ENCODE data around the gene TXLNG. TPM values are rescaled to one million over a fixed set of nuclear protein-coding genes. Genes with fewer than 3 reads are reported as not detected.

The TXLNG gene
- total and polyA plus RNA-seq, 2 of the 4 experiments (the other 2 are of a cell fraction): 7.0 to 9.7 TPM

DNA sequence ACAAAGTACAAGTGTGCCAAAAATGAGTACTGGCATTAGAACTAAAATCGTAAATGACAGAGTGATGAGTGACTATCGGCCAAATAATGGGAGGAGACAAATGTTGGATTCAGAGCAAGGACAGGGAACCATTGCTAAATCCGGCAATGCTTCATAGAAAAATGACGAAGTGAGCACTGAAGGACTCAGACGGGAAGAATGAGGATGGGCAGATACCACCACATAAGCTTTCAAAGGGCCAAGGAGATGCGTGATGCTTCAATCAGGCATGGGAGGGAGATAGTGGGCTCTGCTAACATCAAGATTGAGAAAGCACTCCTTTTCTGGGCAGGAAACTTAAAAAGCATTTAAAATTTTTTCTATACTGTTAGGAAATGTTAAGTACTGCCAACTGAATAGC, 62.3 kb downstream of the TXLNG start:
- no TSS peak for BruUV-seq (replicated peaks)
- H2AK9ac ChIP-seq (replicated peaks; ENCODE audit: low read depth, low read length, poor library complexity): no peak overlapping the region
- H2BK5ac ChIP-seq (ENCODE audit: low read depth, low read length, poor library complexity, severe bottlenecking): no peak overlapping the region
- no peak overlapping the region for H2AK5ac ChIP-seq (ENCODE audit: low read depth, low read length)
- no peak overlapping the region for H3K18ac ChIP-seq (ENCODE audit: low read depth, low read length)
- H3K23ac ChIP-seq (ENCODE audit: low read depth, low read length): no peak overlapping the region
- no peak for TF ChIP-seq CHD1 (IDR thresholded peaks at IDR 0.05; ENCODE audit: low read depth, low read length)
- no peak for TF ChIP-seq RCOR1 (IDR thresholded peaks at IDR 0.05; ENCODE audit: insufficient replicate concordance, low read length)
- TF ChIP-seq, protein P1, sequence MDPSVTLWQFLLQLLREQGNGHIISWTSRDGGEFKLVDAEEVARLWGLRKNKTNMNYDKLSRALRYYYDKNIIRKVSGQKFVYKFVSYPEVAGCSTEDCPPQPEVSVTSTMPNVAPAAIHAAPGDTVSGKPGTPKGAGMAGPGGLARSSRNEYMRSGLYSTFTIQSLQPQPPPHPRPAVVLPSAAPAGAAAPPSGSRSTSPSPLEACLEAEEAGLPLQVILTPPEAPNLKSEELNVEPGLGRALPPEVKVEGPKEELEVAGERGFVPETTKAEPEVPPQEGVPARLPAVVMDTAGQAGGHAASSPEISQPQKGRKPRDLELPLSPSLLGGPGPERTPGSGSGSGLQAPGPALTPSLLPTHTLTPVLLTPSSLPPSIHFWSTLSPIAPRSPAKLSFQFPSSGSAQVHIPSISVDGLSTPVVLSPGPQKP (IDR thresholded peaks at IDR 0.05; ENCODE audit: borderline replicate concordance, low read depth, low read length): no peak
- TF ChIP-seq, protein P2, sequence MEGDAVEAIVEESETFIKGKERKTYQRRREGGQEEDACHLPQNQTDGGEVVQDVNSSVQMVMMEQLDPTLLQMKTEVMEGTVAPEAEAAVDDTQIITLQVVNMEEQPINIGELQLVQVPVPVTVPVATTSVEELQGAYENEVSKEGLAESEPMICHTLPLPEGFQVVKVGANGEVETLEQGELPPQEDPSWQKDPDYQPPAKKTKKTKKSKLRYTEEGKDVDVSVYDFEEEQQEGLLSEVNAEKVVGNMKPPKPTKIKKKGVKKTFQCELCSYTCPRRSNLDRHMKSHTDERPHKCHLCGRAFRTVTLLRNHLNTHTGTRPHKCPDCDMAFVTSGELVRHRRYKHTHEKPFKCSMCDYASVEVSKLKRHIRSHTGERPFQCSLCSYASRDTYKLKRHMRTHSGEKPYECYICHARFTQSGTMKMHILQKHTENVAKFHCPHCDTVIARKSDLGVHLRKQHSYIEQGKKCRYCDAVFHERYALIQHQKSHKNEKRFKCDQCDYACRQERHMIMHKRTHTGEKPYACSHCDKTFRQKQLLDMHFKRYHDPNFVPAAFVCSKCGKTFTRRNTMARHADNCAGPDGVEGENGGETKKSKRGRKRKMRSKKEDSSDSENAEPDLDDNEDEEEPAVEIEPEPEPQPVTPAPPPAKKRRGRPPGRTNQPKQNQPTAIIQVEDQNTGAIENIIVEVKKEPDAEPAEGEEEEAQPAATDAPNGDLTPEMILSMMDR (conservative IDR thresholded peaks at IDR 0.05; ENCODE audit: low read depth, low read length): no peak
- no peak for TF ChIP-seq CEBPB (IDR thresholded peaks at IDR 0.05; ENCODE audit: low read depth, low read length)
- TF ChIP-seq, protein P3, sequence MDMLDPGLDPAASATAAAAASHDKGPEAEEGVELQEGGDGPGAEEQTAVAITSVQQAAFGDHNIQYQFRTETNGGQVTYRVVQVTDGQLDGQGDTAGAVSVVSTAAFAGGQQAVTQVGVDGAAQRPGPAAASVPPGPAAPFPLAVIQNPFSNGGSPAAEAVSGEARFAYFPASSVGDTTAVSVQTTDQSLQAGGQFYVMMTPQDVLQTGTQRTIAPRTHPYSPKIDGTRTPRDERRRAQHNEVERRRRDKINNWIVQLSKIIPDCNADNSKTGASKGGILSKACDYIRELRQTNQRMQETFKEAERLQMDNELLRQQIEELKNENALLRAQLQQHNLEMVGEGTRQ (IDR thresholded peaks at IDR 0.05; ENCODE audit: low read depth, low read length): no peak
- TF ChIP-seq MAFK (IDR thresholded peaks at IDR 0.05; ENCODE audit: low read depth, low read length): no peak
- no peak for TF ChIP-seq NFE2L2 (IDR thresholded peaks at IDR 0.05; ENCODE audit: low read depth, low read length)
- no peak for TF ChIP-seq SMC3 (IDR thresholded peaks at IDR 0.05; ENCODE audit: low read depth, low read length)
- TF ChIP-seq FOS (IDR thresholded peaks at IDR 0.05; ENCODE audit: low read depth, low read length): no peak
- no peak for TF ChIP-seq RAD21 (IDR thresholded peaks at IDR 0.05; ENCODE audit: low read length)
- no peak for TF ChIP-seq BHLHE40 (IDR thresholded peaks at IDR 0.05; ENCODE audit: low read depth, low read length)
- no peak for TF ChIP-seq POLR2A (IDR thresholded peaks at IDR 0.05; ENCODE audit: low read depth, low read length)
- TF ChIP-seq MXI1 (IDR thresholded peaks at IDR 0.05; ENCODE audit: borderline replicate concordance, low read depth, low read length): no peak
- TF ChIP-seq RFX5 (IDR thresholded peaks at IDR 0.05; ENCODE audit: low read depth, low read length): no peak
- no peak for TF ChIP-seq MAZ (IDR thresholded peaks at IDR 0.05; ENCODE audit: borderline replicate concordance, low read depth, low read length)
- no peak overlapping the region for H2BK120ac ChIP-seq (ENCODE audit: low read depth, low read length)
- no peak overlapping the region for H4K91ac ChIP-seq (ENCODE audit: insufficient read depth, low read depth, low read length)
- no peak overlapping the region for H3K14ac ChIP-seq (replicated peaks; ENCODE audit: low read depth, low read length)
- no peaks in the 10 kb centered on the region for H3K9me1 ChIP-seq (ENCODE audit: insufficient read depth, low read length)
- H2AFZ ChIP-seq (replicated peaks; ENCODE audit: low read length, poor library complexity): no peak overlapping the region
- dilution Hi-C loops (cut with HindIII; ENCODE audit: low sequenced_read_pairs, unreplicated experiment) (no loop called here), in situ Hi-C loops (cut with MboI; ENCODE audit: low sequenced_read_pairs) (loop anchor here (25.0 kb wide), 1 partner anchor 839 kb away; no protein-coding TSS in a partner anchor), intact Hi-C loops (cut with micrococcal nuclease) (no loop called here)
- no peaks in the 10 kb centered on the region for H3K9me3 ChIP-seq (ENCODE audit: control insufficient read depth, insufficient read depth, low read length)
- no peak overlapping the region for H4K5ac ChIP-seq (ENCODE audit: low read depth, low read length)
- H2BK20ac ChIP-seq (ENCODE audit: low read depth, low read length): no peak overlapping the region
- H4K8ac ChIP-seq (ENCODE audit: low read depth in 2 of 2, low read length in 2 of 2): no peak overlapping the region
- no peak overlapping the region for H3K4me2 ChIP-seq (ENCODE audit: low read depth, low read length)
- WGBS, 2 experiments (ENCODE audit: extremely low coverage in 2 of 2, insufficient read length in 1 of 2): 59% methylated on average over 3 of the region's 6 CpGs; no CpG with 5 or more reads in 1 of the 2 experiments
- H4K20me1 ChIP-seq (ENCODE audit: insufficient read depth, low read length): no peaks in the 10 kb centered on the region
- no peak overlapping the region for H3K27ac ChIP-seq (ENCODE audit: insufficient read depth, low read length)
- ChIA-PET CTCF (no interaction called here), POLR2A (ENCODE audit: unreplicated experiment) (no interaction called here)
- H3K36me3 ChIP-seq (ENCODE audit: control insufficient read depth, insufficient read depth, low read length): peaks cover 19% of the 10 kb centered on the region
- peaks cover 2 to 6% of the 10 kb centered on the region in 2 experiments; a peak in 2 of 4 replicates for H3K79me1 ChIP-seq (ENCODE audit: low read depth in 1 of 2, low read length in 2 of 2)
- H3K4ac ChIP-seq (ENCODE audit: low read depth, low read length): no peak overlapping the region
- ATAC-seq (ENCODE audit: low read depth) (no peak), DNase-seq (no peak)
- no peak overlapping the region for H3K4me3 ChIP-seq (ENCODE audit: insufficient read depth, low read depth, low read length)
- H3K56ac ChIP-seq (ENCODE audit: extremely low read depth, insufficient read depth, low read length): no peak overlapping the region
- H3K27me3 ChIP-seq (ENCODE audit: control insufficient read depth, insufficient read depth, low read length): no peaks in the 10 kb centered on the region
- no peak overlapping the region for H2BK15ac ChIP-seq (ENCODE audit: low read depth, low read length)
- no peak overlapping the region for H3K9ac ChIP-seq (ENCODE audit: low read depth, low read length)
- H3K4me1 ChIP-seq (ENCODE audit: control insufficient read depth, insufficient read depth, low read length): no peaks in the 10 kb centered on the region

Data from IMR-90 (cell line).